Muscle layer of duodenum (tissue), 2 donors: ENCODE results near the gene CADPS2.
"Not testable (repeated sequence)": the region's sequence is repeated elsewhere in the genome, so short reads cannot be mapped to it uniquely, and the experiment has no call there.

Experiments
- H3K27ac ChIP-seq: one replicate; pipeline ENCODE4 v1.7.0; 2013; ENCODE audit warnings: mild to moderate bottlenecking, low read length
- H3K27me3 ChIP-seq: one replicate; pipeline ENCODE4 v1.7.0; 2013; ENCODE audit warnings: low read depth, mild to moderate bottlenecking, control low read depth, low read length
- H3K36me3 ChIP-seq, 2 donors: one replicate each; pipeline ENCODE4 v1.7.0; 2013; ENCODE audit warnings: low read length in 2 of 2, control low read depth in 1 of 2, mild to moderate bottlenecking in 1 of 2; ENCODE audit not compliant: insufficient read depth in 2 of 2, control insufficient read depth in 1 of 2
- H3K4me1 ChIP-seq, 2 donors: one replicate each; pipeline ENCODE4 v1.7.0; 2013; ENCODE audit warnings: low read length in 2 of 2, mild to moderate bottlenecking in 2 of 2, control low read depth in 1 of 2, moderate library complexity in 1 of 2; ENCODE audit not compliant: insufficient read depth in 2 of 2, control insufficient read depth in 1 of 2
- H3K4me3 ChIP-seq, 2 donors: one replicate each; pipeline ENCODE4 v1.7.0; 2013; ENCODE audit warnings: low read length in 2 of 2, low read depth in 1 of 2, mild to moderate bottlenecking in 1 of 2
- H3K9me3 ChIP-seq, 2 donors: one replicate each; pipeline ENCODE4 v1.7.0; 2013; ENCODE audit warnings: low read length in 2 of 2, control low read depth in 1 of 2, mild to moderate bottlenecking in 1 of 2; ENCODE audit not compliant: control insufficient read depth in 1 of 2
- donor health status: healthy.

Gene CADPS2

GRCh38 chr7:122686360-122686878, 199.8 kb downstream of the CADPS2 start:
- H3K36me3 ChIP-seq, result no peaks in the 10 kb centered on the region
- no peaks in the 10 kb centered on the region for H3K4me1 ChIP-seq
- H3K27me3 ChIP-seq, result no peaks in the 10 kb centered on the region
- H3K27ac ChIP-seq, result no peak overlapping the region
- no peak overlapping the region for H3K4me3 ChIP-seq
- no peaks in the 10 kb centered on the region for H3K9me3 ChIP-seq

GRCh38 chr7:122684504-122684903, 201.8 kb downstream of the CADPS2 start:
- no peak overlapping the region for H3K4me3 ChIP-seq
- H3K36me3 ChIP-seq, result no peaks in the 10 kb centered on the region
- no peak overlapping the region for H3K27ac ChIP-seq

GRCh38 chr7:122682815-122683550, 203.3 kb downstream of the CADPS2 start:
- Histone ChIP-seq H3K9me3 (no peaks in the 10 kb centered on the region), H3K27ac (no peak overlapping the region), H3K36me3 (no peaks in the 10 kb centered on the region)

More at GRCh38 chr7:122684504-122684903, 201.8 kb downstream of the CADPS2 start:
- Histone ChIP-seq H3K27me3 (no peaks in the 10 kb centered on the region), H3K4me1 (no peaks in the 10 kb centered on the region), H3K9me3 (no peaks in the 10 kb centered on the region)

GRCh38 chr7:122681186-122681585, 205.1 kb downstream of the CADPS2 start:
- not testable (repeated sequence) for H3K4me1 ChIP-seq, H3K9me3 ChIP-seq, H3K36me3 ChIP-seq, H3K4me3 ChIP-seq, H3K27ac ChIP-seq, H3K27me3 ChIP-seq

More at GRCh38 chr7:122682815-122683550, 203.3 kb downstream of the CADPS2 start:
- Histone ChIP-seq H3K4me1 (no peaks in the 10 kb centered on the region), H3K4me3 (no peak overlapping the region), H3K27me3 (no peaks in the 10 kb centered on the region)

- no peaks in the 10 kb centered on the region for H3K9me3 ChIP-seq
- H3K4me3 ChIP-seq, result no peak overlapping the region
- H3K27ac ChIP-seq, result no peak overlapping the region
- no peaks in the 10 kb centered on the region for H3K36me3 ChIP-seq
- H3K4me1 ChIP-seq, result no peaks in the 10 kb centered on the region
- no peaks in the 10 kb centered on the region for H3K27me3 ChIP-seq
Observed at GRCh38 chr7:122679813-122680212, 206.4 kb downstream of the CADPS2 start.

- H3K4me1 ChIP-seq, H3K36me3 ChIP-seq, H3K27ac ChIP-seq, H3K27me3 ChIP-seq, H3K9me3 ChIP-seq, H3K4me3 ChIP-seq: not testable (repeated sequence)
Observed at GRCh38 chr7:122679269-122679709, 207.0 kb downstream of the CADPS2 start.

GRCh38 chr7:122677149-122677548, 209.1 kb downstream of the CADPS2 start:
- H3K36me3 ChIP-seq, result no peaks in the 10 kb centered on the region
- H3K4me1 ChIP-seq, result no peaks in the 10 kb centered on the region
- no peak overlapping the region for H3K4me3 ChIP-seq
- no peaks in the 10 kb centered on the region for H3K27me3 ChIP-seq
- H3K9me3 ChIP-seq, result no peaks in the 10 kb centered on the region
- no peak overlapping the region for H3K27ac ChIP-seq

GRCh38 chr7:122676466-122676865, 209.8 kb downstream of the CADPS2 start:
- Histone ChIP-seq H3K4me3 (no peak overlapping the region), H3K4me1 (no peaks in the 10 kb centered on the region), H3K27me3 (no peaks in the 10 kb centered on the region), H3K36me3 (no peaks in the 10 kb centered on the region), H3K9me3 (no peaks in the 10 kb centered on the region), H3K27ac (no peak overlapping the region)

- no peak overlapping the region for H3K27ac ChIP-seq
- no peaks in the 10 kb centered on the region for H3K4me1 ChIP-seq
- H3K4me3 ChIP-seq, result no peak overlapping the region
- H3K27me3 ChIP-seq, result no peaks in the 10 kb centered on the region
- no peaks in the 10 kb centered on the region for H3K36me3 ChIP-seq
- H3K9me3 ChIP-seq, result no peaks in the 10 kb centered on the region
Observed at GRCh38 chr7:122675621-122676020, 210.6 kb downstream of the CADPS2 start.

GRCh38 chr7:122675011-122675410, 211.2 kb downstream of the CADPS2 start:
- Histone ChIP-seq H3K27ac (no peak overlapping the region), H3K27me3 (no peaks in the 10 kb centered on the region), H3K36me3 (no peaks in the 10 kb centered on the region), H3K4me3 (peak overlapping the region in 1 of 2 donors; percentile 32), H3K9me3 (no peaks in the 10 kb centered on the region), H3K4me1 (no peaks in the 10 kb centered on the region)

GRCh38 chr7:122674502-122674901, 211.8 kb downstream of the CADPS2 start:
- H3K27me3 ChIP-seq, result no peaks in the 10 kb centered on the region
- H3K9me3 ChIP-seq, result no peaks in the 10 kb centered on the region
- H3K4me1 ChIP-seq, result no peaks in the 10 kb centered on the region
- H3K4me3 ChIP-seq, result peak overlapping the region; percentile 27 to 32
- no peak overlapping the region for H3K27ac ChIP-seq
- no peaks in the 10 kb centered on the region for H3K36me3 ChIP-seq

GRCh38 chr7:122673951-122674350, 212.3 kb downstream of the CADPS2 start:
- H3K9me3 ChIP-seq, result no peaks in the 10 kb centered on the region
- H3K36me3 ChIP-seq, result no peaks in the 10 kb centered on the region
- H3K27me3 ChIP-seq, result no peaks in the 10 kb centered on the region
- no peak overlapping the region for H3K27ac ChIP-seq
- H3K4me1 ChIP-seq, result no peaks in the 10 kb centered on the region
- H3K4me3 ChIP-seq, result no peak overlapping the region
